ENCODE data around the gene RC3H1. TPM values are rescaled to one million over a fixed set of nuclear protein-coding genes. Genes with fewer than 3 reads are reported as not detected.

The RC3H1 gene
- total and polyA plus RNA-seq, 2 of the 8 experiments (the other 6 are each of a cell fraction or from before 2014, with no cell fraction given) = 7.4 to 32.2 TPM

DNA sequence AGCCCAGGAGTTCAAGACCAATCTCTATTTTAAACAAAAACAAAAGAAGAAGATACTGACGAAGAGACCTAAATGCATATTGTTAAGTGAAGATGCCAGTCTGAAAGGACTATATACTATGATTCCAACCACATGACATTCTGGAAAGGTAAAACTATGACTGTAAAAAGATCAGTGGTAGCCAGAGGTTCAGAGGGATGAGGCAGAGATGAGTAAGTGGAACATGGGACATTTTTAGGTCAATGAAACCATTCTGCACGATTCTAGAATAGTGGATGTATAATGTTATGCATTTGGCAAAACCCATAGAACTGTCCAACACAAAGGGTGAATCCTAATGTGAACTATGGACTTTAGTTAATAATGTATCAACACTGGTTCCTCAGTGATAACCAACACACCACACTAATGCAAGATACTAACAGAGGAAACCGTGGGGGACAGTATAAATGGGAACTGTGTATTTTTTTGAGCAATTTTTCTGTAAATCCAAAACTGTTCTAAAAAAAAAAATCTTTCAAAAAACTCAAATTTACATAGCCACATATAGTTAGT lies 8.2 kb downstream of the RC3H1 start:
- CTCF ChIA-PET (ENCODE audit: partially characterized antibody) = no interaction called here
- Histone ChIP-seq H4K91ac (replicated peaks; ENCODE audit: insufficient read length, low read length) (no peak overlapping the region), H3K18ac (ENCODE audit: extremely low read depth, low read length) (no peak overlapping the region), H3K56ac (replicated peaks; ENCODE audit: insufficient read length, low read depth, low read length) (no peak overlapping the region), H3K27me3 (replicated peaks in 1 of 4; ENCODE audit: control insufficient read depth in 3 of 4, extremely low read depth in 1 of 4, insufficient read depth in 3 of 4, low read length in 3 of 4) (no peaks in the 10 kb centered on the region), H3K4me3 (ENCODE audit: extremely low read depth in 1 of 4, insufficient read depth in 2 of 4, low read depth in 3 of 4, low read length in 4 of 4) (no peak overlapping the region), H3K79me1 (ENCODE audit: low read depth, low read length) (no peaks in the 10 kb centered on the region; the same call in 1 of the 2 replicates), H3K9me3 (ENCODE audit: insufficient read depth in 2 of 2, low read depth in 1 of 2, low read length in 1 of 2) (no peaks in the 10 kb centered on the region), H2BK120ac (replicated peaks; ENCODE audit: low read depth, low read length) (no peak overlapping the region), H3K14ac (ENCODE audit: insufficient read length) (no peak overlapping the region), H3K4ac (replicated peaks; ENCODE audit: insufficient read length, low read depth, low read length) (no peak overlapping the region), H4K20me1 (replicated peaks in 1 of 2; ENCODE audit: control insufficient read depth in 1 of 2, insufficient read depth in 2 of 2, low read length in 2 of 2) (peaks cover 6 to 8% of the 10 kb centered on the region in 2 experiments), H3K23me2 (ENCODE audit: low read depth, low read length) (no peaks in the 10 kb centered on the region), H2AK5ac (ENCODE audit: low read depth, low read length) (no peak overlapping the region), H3K4me1 (replicated peaks in 1 of 4; ENCODE audit: control insufficient read depth in 3 of 4, insufficient read depth in 4 of 4, low read length in 3 of 4) (no peaks in the 10 kb centered on the region), H4K5ac (ENCODE audit: insufficient read length, low read depth, low read length) (no peak overlapping the region), H3K36me3 (ENCODE audit: control insufficient read depth in 2 of 4, insufficient read depth in 4 of 4, low read length in 3 of 4) (no peaks in the 10 kb centered on the region), H3K23ac (ENCODE audit: insufficient read length) (no peak overlapping the region), H3K9ac (replicated peaks in 1 of 4; ENCODE audit: extremely low read depth in 1 of 4, low read depth in 3 of 4, low read length in 3 of 4) (no peak overlapping the region), H2AFZ (ENCODE audit: low read length) (no peak overlapping the region), H3K79me2 (ENCODE audit: control insufficient read depth in 1 of 2, insufficient read depth in 2 of 2, low read length in 2 of 2) (peaks cover 3 to 94% of the 10 kb centered on the region in 2 experiments; a peak in 3 of 4 replicates), H2BK12ac (ENCODE audit: low read depth, low read length) (no peak overlapping the region), H4K8ac (ENCODE audit: extremely low read depth, insufficient read depth, low read length) (no peak overlapping the region), H2BK5ac (ENCODE audit: low read depth, low read length) (no peak overlapping the region), H2BK15ac (ENCODE audit: low read length) (no peak overlapping the region), H2BK20ac (ENCODE audit: low read length) (no peak overlapping the region), H3K4me2 (ENCODE audit: insufficient read depth in 1 of 2, low read depth in 2 of 2, low read length in 2 of 2) (no peak overlapping the region), H3K27ac (ENCODE audit: low read depth, low read length) (no peak overlapping the region)
- POLR2A ChIA-PET (ENCODE audit: partially characterized antibody) = no interaction called here
- DNase-seq (ENCODE audit: low read depth in 1 of 2, low spot score in 2 of 2) (no peak), FAIRE-seq (no peak)
- 88% methylated on average over 3 of the region's 3 CpGs; no CpG with 5 or more reads in 1 of the 2 experiments for WGBS, 2 experiments (ENCODE audit: extremely low coverage in 1 of 2, insufficient coverage in 1 of 2, insufficient read length in 1 of 2, insufficient replicate concordance in 2 of 2, low coverage in 1 of 2, low lambda C conversion rate in 2 of 2, missing lambda C conversion rate in 1 of 2)
- no peak for TF ChIP-seq JUN (IDR thresholded peaks at IDR 0.05; ENCODE audit: low read depth, low read length)
- TF ChIP-seq, protein P1, sequence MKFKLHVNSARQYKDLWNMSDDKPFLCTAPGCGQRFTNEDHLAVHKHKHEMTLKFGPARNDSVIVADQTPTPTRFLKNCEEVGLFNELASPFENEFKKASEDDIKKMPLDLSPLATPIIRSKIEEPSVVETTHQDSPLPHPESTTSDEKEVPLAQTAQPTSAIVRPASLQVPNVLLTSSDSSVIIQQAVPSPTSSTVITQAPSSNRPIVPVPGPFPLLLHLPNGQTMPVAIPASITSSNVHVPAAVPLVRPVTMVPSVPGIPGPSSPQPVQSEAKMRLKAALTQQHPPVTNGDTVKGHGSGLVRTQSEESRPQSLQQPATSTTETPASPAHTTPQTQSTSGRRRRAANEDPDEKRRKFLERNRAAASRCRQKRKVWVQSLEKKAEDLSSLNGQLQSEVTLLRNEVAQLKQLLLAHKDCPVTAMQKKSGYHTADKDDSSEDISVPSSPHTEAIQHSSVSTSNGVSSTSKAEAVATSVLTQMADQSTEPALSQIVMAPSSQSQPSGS (IDR thresholded peaks at IDR 0.05; ENCODE audit: low read length) = no peak
- no peak for TF ChIP-seq TAF7 (optimal IDR thresholded peaks at IDR 0.05; ENCODE audit: borderline replicate concordance, low read depth, low read length)
- TF ChIP-seq POLR2A (IDR thresholded peaks at IDR 0.05; ENCODE audit: control extremely low read depth in 1 of 2, low read depth in 2 of 2, low read length in 2 of 2) = no peak
- TF ChIP-seq SIRT6 (IDR thresholded peaks at IDR 0.05; ENCODE audit: low read length) = no peak
- TF ChIP-seq TEAD4 (IDR thresholded peaks at IDR 0.05; ENCODE audit: low read depth, low read length) = no peak
- no peak for TF ChIP-seq SUZ12 (IDR thresholded peaks at IDR 0.05; ENCODE audit: low read length)
- no peak for TF ChIP-seq ZNF274 (IDR thresholded peaks at IDR 0.05; ENCODE audit: borderline replicate concordance, extremely low read depth, low read length)
- TF ChIP-seq GABPA (IDR thresholded peaks at IDR 0.05; ENCODE audit: borderline replicate concordance, insufficient read depth, low read length) = no peak
- no peak for TF ChIP-seq JUND (IDR thresholded peaks at IDR 0.05; ENCODE audit: low read length)
- no peak for TF ChIP-seq TAF1 (IDR thresholded peaks at IDR 0.05; ENCODE audit: low read depth, low read length)
- TF ChIP-seq CTBP2 (IDR thresholded peaks at IDR 0.05; ENCODE audit: borderline replicate concordance, insufficient read depth, insufficient read length, low read length) = no peak
- no peak for TF ChIP-seq BRCA1 (IDR thresholded peaks at IDR 0.05; ENCODE audit: low read depth, low read length)

Data from H1 (cell line).